Measurements from ENCODE around the gene PSMF1. TPM values are rescaled to one million over a fixed set of nuclear protein-coding genes. Genes with fewer than 3 reads are reported as not detected.

PSMF1 gene
- total and polyA plus RNA-seq, 2 donors (not counting 3 experiments of a cell fraction or from before 2014, with no cell fraction given), result 142 to 354 TPM

- Histone ChIP-seq H4K20me1 (replicated peaks; ENCODE audit: control insufficient read depth, extremely low read depth, insufficient read depth, low read length) (no peaks in the 10 kb centered on the region), H3K36me3 (ENCODE audit: control insufficient read depth in 2 of 2, extremely low read depth in 1 of 2, insufficient read depth in 2 of 2, low read length in 2 of 2) (no peaks in the 10 kb centered on the region), H3K9ac (replicated peaks; ENCODE audit: extremely low read depth, insufficient read depth, low read length) (no peak overlapping the region), H3K4me3 (replicated peaks in 1 of 3; ENCODE audit: insufficient read depth in 1 of 3, low read depth in 1 of 3, low read length in 3 of 3) (no peak overlapping the region), H3K27me3 (ENCODE audit: control insufficient read depth in 2 of 2, insufficient read depth in 2 of 2, low read length in 2 of 2) (peaks cover 10 to 17% of the 10 kb centered on the region in 2 experiments), H3K4me2 (ENCODE audit: insufficient read depth, low read length) (no peak overlapping the region), H2AFZ (ENCODE audit: low read depth, low read length) (no peak overlapping the region), H3K9me1 (replicated peaks; ENCODE audit: control insufficient read depth, extremely low read depth, insufficient read depth, low read length) (no peaks in the 10 kb centered on the region), H3K9me3 (replicated peaks; ENCODE audit: control insufficient read depth, insufficient read depth, low read length) (no peaks in the 10 kb centered on the region), H3K27ac (ENCODE audit: insufficient read depth, low read depth, low read length) (no peak overlapping the region), H3K4me1 (ENCODE audit: control insufficient read depth, extremely low read depth, insufficient read depth, low read length) (no peaks in the 10 kb centered on the region), H3K79me2 (ENCODE audit: control insufficient read depth, insufficient read depth, low read length) (no peaks in the 10 kb centered on the region)
- BruUV-seq (replicated peaks), result no TSS peak
- TF ChIP-seq MYC (IDR thresholded peaks at IDR 0.05; ENCODE audit: low read depth, low read length) (no peak), JUN (IDR thresholded peaks at IDR 0.05; ENCODE audit: borderline replicate concordance, insufficient read depth, insufficient read length, low read depth) (no peak), GATA2 (IDR thresholded peaks at IDR 0.05; ENCODE audit: insufficient read depth, insufficient read length, low read depth, low read length) (no peak), MAX (IDR thresholded peaks at IDR 0.05; ENCODE audit: insufficient read depth, insufficient read length) (no peak), POLR2A (IDR thresholded peaks at IDR 0.05; ENCODE audit: low read depth, low read length) (no peak), EZH2 (IDR thresholded peaks at IDR 0.05; ENCODE audit: borderline replicate concordance, low read depth, low read length, severe bottlenecking) (no peak), POLR2AphosphoS5 (IDR thresholded peaks at IDR 0.05; ENCODE audit: insufficient read depth, low read depth, low read length) (no peak), FOS (IDR thresholded peaks at IDR 0.05; ENCODE audit: borderline replicate concordance, insufficient read depth, low read length) (no peak), CTCF (IDR thresholded peaks at IDR 0.05; ENCODE audit: extremely low read depth in 1 of 2, insufficient read depth in 1 of 2, low read depth in 1 of 2, low read length in 2 of 2) (no peak)
- DNase-seq (ENCODE audit: low read depth, low spot score) (no peak), FAIRE-seq (no peak)
- ChIA-PET CTCF (interaction anchor here (0.6 to 1.7 kb wide), 3 partner anchors 9 to 300 kb away, joined by 4 to 11 read pairs (median 5); no protein-coding TSS in a partner anchor), POLR2A (no interaction called here)
- intact Hi-C loops (cut with micrococcal nuclease) (no loop called here), dilution Hi-C loops (cut with MboI; ENCODE audit: extremely low pct_ligation_motif_present, low sequenced_read_pairs) (no loop called here)
Measured at GRCh38 chr20:1203630-1204029, 85.2 kb downstream of the PSMF1 start.

Data from endothelial cell of umbilical vein (primary cell).